Stimulated activated CD8-positive, alpha-beta memory T cell treated with anti-CD3 and anti-CD28 coated beads, Interleukin-7, amount 100 ng/mL, for 4 hours (primary cell): Measurements from ENCODE around the gene RMND1.

Experiments
- DNase-seq, 2 donors: peaks; one replicate each; pipeline ENCODE4 v3.0.0-alpha.2; 2020; ENCODE audit warnings: low read depth in 2 of 2

RMND1 gene

DNA sequence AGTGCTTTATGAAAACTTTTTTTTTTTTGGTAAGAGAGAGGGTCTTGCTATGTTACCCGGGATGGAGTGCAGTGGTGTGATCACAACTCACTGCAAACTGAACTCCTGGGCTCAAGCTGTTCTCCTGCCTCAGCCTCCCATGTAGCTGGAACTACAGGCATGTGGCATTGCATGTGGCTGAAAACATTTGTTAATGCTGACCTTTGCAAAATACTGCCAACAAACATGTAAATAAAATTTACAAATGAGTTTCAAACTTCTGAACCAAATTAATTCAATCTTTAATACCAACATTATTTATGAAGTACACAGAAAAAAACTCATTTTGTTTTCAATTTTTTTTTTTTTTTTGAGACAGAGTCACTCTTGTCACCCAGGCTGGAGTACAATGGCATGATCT, 34.4 kb downstream of the RMND1 start:
- DNase-seq, result no peak

DNA sequence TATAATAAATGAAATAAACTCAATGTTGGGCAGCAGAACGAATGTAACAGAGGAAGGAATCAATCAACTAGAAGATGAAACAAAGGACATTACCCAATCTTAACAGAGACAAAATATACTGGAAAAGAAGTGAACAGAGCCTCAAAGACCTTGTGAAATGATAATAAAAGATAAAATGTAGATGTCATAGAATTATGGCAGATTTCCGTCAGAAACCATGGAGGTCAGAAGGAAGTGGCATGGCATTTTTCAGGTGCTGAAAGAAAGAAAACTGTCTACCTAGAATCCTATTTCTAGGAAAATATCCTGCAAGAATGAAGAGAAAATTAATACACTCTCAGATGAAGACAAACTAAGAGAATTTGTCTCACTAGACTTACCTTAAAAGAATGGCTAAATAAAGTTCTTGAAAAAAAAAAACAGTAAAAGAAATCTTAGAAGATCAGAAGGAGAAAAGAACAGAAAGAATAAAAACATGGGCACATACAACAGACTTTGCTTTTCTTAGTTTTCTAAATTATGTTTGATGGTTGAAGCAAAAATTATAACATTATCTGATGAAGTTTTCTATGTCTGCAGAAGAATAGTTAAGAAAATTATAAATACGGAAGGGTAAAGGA, 37.2 kb downstream of the RMND1 start:
- DNase-seq, result no peak

DNA sequence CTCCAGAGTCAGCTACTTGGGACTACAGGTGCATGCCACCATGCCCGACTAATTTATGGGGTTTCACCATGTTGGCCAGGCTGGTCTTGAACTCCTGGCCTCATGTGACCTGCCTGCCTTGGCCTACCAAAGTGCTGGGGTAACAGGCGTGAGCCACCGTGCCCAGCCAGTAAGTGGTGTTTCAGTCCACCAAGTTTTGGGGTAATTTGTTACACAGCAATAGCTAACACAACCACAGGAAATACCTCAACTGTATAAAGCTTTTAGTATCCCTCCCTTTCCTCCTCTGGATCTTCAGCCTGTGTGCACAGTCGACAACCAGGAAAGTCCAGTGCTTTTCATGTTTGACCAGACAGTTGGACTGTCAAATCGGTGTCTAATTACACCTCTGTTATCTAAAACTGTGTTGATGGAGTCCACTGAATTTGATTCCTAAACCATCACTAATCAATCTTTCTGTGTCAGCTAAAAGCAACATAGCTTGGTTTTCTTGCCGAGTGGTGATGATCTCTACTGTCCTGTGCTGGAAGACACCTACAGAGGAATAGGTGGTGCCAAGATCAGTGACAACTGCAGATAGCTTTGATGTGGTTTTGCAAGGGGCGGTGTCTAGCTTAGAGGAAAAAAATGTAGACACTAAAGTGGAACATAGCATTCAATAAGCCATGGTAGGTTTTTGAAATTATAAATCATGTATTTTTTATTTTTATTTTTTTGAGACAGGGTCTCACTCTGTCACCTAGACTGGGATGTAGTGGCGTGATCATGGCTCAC, 38.4 kb downstream of the RMND1 start:
- DNase-seq, result peak; percentile 33 to 40

DNA sequence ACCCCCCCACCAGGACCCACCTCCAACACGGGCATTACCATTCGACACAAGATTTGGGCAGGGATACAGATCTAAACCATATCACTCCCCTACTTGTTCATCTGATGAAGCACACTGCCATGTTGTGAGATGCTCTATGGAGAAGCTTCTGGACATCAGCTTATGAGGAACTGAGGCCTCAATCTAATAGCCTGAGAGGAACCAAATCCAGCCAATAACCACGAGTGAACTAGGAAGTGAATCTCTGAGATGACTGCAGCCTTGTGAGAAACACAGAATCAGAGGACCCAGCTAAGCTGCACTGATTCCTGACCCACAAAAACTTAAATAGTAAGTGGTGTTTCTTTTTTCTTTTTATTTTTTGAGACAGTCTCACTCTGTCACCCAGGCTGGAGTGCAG, 39.0 kb downstream of the RMND1 start:
- no peak for DNase-seq

DNA sequence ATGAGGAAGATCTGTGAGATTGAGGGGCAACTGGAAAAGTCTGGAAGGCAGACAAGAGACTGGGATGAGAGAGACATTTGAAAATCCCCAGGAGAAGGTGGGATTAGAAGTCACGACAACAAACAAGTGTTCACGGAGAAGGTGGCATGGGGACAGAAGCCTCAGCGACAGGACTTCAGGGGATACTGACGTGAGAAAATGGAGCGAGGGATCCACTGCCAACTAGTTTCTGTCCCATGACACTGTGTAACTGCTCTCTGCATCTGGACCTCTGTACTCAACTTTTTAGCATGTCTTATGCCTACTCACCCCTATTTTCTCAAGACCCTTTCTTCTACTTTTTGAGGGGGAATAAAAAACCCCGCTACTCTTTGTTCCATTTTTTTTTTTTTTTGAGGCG, 42.2 kb downstream of the RMND1 start:
- no peak for DNase-seq

DNA sequence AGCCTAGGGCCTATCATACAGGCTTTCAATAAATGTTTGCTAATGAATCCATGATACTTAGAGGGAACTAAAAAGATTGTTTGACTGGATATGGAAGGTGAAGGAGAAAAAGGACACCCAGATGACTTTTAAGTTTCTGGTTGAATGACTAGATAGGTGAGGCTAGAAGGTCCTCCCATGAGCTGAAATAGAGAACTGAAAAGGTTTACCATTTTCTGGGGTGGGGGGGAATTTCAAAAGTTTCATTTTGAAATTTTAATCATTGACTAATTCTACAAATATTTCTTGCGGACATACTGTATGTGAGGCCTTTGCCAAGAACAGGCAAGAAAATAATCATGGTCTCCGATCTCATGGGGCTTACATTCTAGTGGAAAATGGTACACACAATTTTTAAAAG, 42.7 kb downstream of the RMND1 start:
- no peak for DNase-seq

DNA sequence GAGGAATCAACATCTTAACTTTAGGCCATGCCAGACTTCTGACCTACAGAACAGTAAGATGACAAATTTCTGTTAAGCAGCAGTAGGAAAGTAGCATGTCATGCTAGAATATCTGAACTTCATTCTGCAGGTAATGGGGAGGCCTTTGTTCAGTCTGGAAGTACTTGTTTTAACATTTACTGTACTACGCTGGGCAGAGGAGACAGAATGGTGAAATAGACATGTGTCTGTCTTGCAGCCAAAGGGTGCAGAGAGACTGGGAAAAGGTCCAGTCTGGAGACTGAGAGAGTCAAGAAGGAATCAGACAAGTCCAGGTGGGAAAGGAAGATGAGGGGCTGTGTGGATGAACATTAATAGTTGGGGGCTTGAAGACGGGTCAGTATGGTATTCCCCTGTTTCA, 43.1 kb downstream of the RMND1 start:
- DNase-seq, result no peak

DNA sequence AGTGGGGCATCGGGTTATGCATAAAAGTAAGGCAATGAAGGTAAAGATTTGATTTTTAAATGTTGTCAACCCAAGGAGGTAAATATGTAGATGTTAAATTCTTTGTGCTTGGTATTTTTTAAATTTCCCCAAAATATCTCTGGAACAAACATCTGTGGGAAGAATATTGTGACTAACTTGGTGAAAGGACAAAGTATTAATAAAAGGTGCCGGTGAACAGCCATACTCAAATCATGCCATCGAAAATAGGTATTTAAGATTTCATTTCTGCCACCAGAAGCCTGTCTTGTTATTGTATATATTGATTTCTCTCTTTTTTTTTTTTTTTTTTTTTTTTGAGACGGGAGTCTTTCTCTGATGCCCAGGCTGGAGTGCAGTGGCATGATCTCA, 48.0 kb downstream of the RMND1 start:
- DNase-seq, result no peak

DNA sequence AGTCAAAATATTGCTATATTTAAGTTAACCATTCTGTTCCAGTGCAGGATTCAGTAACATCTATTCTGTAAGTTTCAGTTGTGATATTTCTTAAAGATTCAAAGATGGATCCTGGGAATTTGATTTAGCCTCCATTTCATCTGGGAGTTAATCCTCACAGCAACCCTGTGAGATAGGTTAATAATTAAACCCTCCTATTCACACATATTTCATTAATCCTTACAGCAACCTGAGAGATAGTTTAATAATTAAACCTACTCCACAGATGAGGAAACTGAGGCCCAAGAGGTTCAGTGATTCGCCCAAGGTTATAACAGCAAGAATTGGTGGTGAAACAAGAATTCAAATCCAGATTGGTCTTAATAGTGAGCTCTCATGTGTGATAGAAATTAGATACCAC, 49.7 kb downstream of the RMND1 start:
- DNase-seq, result no peak

DNA sequence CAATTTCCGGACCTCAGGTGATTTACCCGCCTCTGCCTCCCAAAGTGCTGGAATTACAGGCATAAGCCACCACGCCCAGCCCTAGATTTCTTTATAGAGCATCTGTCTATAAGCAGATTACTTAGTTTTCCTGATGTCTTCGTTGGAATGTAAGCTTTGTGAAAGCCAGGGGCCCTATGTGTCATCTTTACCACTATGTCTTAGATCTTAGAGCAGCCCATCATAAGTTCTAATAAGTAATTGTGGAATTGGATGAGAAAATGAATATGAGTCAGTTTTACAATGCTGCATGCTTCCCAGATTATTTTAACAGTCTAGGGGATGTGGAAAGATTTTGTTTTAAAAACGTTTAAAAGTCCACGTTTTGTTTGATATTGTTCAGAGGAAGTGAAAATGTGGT, 51.5 kb downstream of the RMND1 start:
- DNase-seq, result no peak

DNA sequence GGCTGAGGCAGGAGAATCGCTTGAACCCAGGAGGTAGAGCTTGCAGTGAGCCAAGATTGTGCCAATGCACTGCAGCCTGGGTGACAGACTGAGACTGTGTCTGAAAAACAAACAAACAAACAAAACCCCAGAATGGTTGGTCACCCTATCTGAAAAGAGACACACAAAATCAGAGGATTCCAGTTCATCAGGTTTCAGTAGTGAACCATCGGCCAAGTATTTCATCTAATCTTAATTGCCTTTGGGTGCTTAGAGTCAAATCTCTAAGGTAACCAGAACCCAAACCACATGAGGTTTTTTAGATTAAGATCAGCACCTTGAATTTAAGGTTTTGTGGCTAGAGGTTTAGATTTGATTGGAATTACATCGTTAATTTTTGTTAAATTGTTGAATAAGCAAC, 52.2 kb downstream of the RMND1 start:
- no peak for DNase-seq

DNA sequence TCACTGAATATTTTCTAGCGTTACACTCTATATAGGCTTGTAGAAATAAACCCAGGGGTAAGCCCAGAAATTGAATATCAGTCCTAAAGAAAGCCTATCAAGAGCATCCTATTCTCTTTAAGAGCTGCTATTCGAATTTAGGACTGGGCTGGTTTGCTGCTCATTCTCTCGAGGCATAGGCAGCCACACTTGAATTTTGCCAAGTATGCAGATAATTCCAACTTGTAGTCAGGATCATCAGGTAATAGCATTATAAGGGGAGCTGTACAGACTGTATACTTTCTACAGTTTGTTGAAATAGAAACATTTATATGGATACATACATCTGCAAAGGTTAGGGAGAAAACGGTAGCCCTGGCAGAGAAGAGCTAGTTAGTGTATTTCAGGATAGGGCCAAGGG, 58.5 kb downstream of the RMND1 start:
- no peak for DNase-seq

DNA sequence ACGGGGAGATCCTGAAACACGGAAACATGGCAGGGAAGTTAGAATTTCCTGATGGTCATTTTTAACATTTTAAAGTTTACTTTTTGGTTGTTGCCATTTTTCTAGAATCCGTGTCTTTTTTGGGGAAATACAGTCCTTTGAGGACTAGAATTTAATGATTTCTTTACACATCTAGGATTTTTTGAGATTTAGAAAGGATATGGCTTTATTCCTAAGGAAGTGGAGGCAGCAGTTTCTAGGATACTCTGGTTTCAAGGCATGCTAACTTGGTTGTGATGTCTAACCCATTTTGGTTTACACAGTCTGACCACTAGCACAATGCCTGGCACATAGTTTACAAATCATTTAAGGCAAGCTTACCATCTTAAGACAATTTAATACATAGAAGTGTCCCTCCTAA, 59.5 kb downstream of the RMND1 start:
- no peak for DNase-seq

DNA sequence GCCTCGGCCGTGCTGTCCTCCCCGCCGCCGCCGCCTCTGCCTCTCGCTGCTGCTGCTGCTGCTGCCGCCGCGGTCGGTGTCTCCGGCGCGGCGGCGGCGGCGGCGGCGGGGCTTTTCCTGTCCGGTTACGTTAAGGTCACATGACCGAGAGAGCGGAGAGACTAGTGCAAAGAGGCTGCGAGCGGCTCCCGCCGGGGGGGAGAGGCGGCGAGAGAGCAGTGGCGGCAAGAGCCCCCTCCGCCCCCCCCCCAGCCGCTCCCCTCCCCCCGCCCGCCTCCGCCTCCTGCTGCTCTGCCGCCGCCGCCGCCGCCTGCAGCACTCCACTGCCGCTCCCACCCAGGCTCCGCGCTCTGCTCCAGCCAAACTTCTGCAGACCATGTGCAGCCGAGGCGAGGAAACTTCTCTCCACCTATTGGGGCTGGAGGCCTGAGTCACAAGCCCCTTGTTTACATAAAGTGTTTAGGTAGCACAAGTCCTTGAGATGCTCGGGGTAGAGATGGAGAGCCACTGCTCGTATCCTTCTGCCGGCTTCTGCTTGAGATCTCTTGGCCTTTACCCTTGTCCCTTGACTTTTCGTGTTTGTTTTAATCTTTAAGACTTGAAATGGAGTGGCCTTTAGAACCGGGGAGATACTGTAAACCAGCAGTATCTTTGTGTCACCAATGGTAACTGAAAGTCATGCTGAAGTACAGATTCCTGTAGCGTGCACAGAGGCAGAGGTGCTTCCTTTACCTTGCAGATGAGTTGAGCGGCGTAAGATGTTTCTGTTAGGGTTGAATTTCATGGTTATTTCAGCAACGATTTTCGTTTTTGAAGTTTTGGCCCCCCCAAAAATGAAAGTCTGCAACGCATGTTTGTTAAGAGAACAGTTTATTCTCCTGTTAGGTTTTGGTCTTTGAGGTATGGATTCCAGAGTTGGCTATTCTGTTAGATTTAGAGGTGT, 60.2 kb downstream of the RMND1 start, which contains the start of gene ZBTB2:
TSS of gene ZBTB2 (minus strand) at position 89 of the 943 bp plus-strand sequence. CDS start 17,922 bp downstream, outside the sequence.
- DNase-seq, result peak; percentile 26 to 62

DNA sequence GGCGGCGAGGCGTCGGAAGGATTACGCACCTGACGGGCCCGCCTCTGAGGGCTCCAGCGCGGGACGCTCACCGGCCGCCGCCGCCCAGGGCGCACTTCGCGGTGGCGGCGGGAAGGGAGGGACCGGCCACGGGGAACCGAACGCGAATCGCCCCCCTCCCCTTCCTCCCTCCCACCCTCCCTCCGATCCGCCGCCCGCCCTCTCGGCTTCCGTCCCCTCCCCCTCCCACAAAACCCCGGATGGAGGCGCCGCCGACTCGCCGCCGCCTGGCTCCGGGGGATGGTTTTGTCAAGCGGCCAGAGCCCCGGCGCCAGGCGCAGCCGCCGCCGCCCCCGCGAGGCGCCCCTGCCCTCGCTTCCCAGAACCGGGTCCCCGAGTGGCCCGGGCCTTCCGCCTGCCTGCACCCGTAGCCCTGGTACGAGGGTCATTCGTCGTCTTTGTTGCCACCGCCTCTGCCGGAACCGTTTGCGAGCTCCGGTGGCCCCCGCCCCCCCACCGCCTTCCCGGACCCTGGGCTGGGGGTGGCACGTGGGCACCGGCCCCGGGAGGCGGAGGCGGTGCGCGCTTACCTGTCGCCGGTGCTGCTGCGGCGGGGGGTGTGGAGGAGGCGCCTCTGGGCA, 61.0 kb downstream of the RMND1 start:
- peak; percentile 63 to 78 for DNase-seq

DNA sequence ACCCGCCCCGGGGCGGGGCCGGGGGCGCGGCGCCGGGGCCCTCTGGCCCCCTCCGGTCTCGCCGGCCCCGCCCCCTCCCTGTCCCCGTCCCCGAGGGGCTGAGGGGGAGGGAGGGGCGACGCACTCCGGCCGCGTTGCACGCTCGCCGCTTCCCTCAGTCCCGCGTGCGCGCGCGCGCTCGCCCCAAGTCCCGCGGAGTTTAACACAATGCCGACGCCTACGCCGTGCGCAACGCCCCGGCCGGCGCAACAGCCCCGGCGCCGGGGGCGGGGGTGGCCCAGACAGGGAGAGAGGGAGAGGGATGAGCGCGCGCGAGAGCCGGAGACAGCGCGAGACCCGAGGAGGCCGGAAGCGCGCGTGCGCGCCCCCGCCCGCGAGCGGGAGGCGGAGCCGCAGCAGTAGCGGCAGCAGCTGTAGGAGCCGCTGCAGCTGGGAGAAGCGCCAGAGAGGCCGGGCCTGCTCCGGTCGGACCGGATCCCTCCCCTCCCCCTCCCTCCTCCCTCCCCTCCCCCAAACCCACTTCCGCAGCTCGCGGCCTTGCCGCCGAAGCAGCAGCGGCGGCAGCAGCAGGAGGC, 61.6 kb downstream of the RMND1 start:
- DNase-seq, result peak; percentile 93 to 99

DNA sequence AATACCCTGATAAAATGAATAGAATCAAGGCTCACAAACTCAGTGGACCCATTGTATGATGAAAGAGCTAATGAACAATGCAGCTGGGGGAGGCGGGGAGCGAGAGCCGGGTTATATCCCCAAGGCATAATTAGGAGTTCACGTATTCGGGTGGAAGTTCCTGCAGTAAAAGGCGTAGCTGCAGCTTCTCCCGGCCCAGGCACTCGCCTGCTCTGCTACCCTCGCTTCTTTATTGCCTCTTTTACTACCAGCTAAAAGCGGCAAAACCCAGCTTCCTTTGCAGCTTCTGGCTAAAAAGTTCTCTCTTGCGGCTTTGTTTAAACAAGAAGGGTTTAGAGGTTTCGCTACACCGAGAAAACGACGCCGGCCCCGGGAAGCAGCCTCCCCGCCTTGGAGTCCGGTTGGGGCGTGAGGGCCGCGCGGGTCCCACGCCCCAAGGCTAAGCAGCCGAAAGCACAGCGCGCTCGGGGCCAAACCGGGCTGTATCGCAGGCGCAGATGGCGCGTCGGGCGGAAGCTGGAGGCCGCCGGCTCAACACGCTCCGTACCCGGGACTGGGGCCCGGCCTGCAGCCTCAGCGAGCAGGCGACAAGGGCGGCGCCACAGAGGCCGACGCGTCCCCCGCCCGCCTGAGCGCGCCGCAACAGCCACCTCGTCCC, 62.2 kb downstream of the RMND1 start:
- peak in 1 of 2 donors; percentile 17 for DNase-seq

DNA sequence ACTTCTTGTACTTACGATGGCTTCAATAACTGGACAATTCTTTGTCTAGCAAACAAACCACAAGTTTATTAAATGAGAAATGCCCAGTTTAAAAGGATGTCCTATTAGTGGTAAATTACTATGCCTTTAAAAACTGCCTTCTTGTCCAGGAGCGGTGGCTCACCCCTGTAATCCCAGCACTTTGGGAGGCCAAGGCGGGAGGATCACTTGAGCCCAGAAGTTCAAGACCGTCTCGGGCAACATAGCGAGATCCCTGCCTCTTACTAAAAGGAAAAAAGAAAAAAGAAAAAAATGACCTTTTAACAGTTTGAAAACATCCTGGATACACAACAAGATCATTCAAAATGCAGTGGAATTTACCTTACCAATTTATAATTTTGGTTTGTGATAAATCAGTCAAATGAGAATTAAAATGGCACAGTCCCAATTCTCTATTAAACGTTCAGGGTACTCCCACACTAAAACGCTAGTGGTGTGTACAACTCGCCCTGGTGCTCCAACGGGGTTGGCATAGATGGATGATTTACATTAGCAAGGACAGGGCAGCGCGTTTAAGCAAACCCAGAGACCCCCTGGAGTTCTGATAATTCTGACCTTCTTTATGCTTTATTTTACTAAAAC, 62.8 kb downstream of the RMND1 start:
- no peak for DNase-seq

DNA sequence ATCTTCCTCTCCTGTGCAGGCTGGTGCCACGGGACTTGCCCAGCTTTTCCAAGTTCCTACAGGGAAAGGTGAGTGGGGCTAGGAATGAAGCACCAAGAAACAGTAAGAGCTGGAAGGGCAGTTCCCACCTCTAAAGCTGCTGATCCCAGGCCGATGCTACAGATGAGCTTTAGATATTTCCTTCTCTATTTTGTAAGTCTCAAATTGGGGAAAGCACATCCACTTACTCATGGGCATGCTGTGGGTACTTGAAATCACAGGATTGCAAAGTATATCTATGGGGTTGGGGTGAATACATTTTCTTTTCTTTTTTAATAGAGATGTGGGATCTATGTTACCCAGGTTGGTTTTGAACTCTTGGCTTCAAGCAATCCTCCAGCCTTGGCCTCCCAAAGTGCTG, 63.7 kb downstream of the RMND1 start:
- no peak for DNase-seq

DNA sequence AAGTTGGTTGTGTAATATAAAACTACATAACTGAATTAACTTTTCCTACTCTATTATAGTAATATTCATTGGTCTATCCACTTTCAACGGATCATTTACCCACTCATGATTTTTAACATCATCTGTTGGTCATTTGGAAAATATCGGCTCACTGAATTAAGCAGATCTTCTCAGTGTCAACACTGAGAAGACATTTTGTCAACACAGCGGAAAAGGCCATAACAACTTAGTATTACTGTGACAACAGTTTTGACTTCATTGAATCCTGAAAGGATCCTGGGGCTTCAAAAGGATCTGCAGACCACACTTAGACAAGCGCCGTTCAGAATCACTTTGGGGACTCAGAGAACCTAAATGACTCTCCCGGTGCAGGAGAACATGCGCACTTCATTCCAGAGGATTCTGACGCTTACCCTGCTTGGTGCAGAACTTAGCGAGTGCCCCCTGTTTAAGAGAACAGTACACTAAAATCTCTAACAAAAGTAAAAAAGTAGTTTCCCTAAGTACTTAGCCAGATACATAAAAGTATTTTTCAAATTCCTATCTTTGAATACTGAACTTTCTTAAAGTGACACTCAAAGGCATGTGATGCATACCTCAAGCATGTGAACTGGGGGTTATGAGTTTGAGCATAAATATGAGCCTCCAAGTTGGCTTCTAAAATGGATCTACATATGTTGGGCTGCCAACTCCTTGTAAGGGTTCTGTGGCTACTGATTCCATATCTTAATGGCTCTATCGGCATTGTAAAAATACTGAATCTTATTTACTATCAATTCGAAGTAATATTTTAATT, 64.6 kb downstream of the RMND1 start:
- DNase-seq, result no peak
